ENCODE data around the gene DNAH9. TPM values are rescaled to one million over a fixed set of nuclear protein-coding genes. Genes with fewer than 3 reads are reported as not detected.

Gene DNAH9
- total RNA-seq, 2 experiments from 2014 or later: not detected

DNA sequence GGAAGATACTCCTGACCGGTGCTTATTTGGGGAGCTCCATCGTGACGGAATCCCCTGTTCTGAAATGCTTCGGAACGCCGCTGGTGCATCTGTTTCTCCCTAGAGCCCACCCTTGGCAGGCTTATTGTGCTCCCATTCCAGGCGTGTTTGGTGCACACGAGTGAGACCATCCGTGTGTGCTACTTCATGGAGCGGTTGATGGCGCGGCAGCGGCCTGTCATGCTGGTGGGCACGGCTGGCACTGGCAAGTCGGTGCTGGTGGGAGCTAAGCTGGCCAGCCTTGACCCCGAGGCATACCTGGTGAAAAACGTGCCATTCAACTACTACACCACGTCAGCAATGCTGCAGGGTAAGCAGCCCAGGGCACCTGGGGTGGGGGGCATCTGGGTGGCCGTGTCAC is 170.7 kb downstream of the DNAH9 start:
- Mint-ChIP-seq H3K27ac (no peak overlapping the region), H3K36me3 (ENCODE audit: low read depth) (no peaks in the 10 kb centered on the region), H3K9me3 (peaks cover 4% of the 10 kb centered on the region), H3K4me1 (no peaks in the 10 kb centered on the region), H3K27me3 (no peaks in the 10 kb centered on the region), H3K4me3 (no peak overlapping the region)
- ChIA-PET CTCF (no interaction called here), POLR2A (no interaction called here)
- no peak for DNase-seq

DNA sequence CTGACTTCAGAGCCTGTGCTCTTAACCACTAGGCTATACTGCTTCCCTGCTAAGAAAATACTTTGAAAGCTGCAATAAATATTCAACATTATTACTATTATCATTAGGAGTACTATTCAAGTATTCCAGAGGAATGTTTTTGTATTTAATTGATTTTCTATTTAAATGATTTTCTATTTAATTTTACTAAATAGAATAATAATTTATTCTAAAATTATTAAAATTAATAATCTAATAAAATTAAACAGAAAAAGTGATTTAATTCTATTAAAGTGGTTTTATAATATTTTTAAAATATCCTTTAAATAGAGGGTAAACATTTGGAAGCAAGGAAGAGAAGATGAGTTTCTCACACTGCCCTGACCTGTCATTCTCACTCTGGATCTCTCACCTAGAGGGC is 173.8 kb downstream of the DNAH9 start:
- Mint-ChIP-seq H3K9me3 (peaks cover 7% of the 10 kb centered on the region), H3K4me3 (no peak overlapping the region), H3K4me1 (no peaks in the 10 kb centered on the region), H3K27ac (no peak overlapping the region), H3K36me3 (ENCODE audit: low read depth) (no peaks in the 10 kb centered on the region), H3K27me3 (no peaks in the 10 kb centered on the region)
- CTCF ChIA-PET: no interaction called here
- no peak for DNase-seq
- POLR2A ChIA-PET: no interaction called here

- DNase-seq: no peak
- POLR2A ChIA-PET: no interaction called here
- Mint-ChIP-seq H3K27ac (no peak overlapping the region), H3K4me3 (no peak overlapping the region), H3K27me3 (no peaks in the 10 kb centered on the region), H3K9me3 (peaks cover 16% of the 10 kb centered on the region), H3K36me3 (ENCODE audit: low read depth) (no peaks in the 10 kb centered on the region), H3K4me1 (no peaks in the 10 kb centered on the region)
- CTCF ChIA-PET: no interaction called here
Measured at GRCh38 chr17:11779892-11780291, 181.6 kb downstream of the DNAH9 start.

GRCh38 chr17:11780621-11781020 is 182.4 kb downstream of the DNAH9 start:
- H3K4me1 Mint-ChIP-seq: no peaks in the 10 kb centered on the region
- H3K4me3 Mint-ChIP-seq: no peak overlapping the region
- no peak overlapping the region for H3K27ac Mint-ChIP-seq
- POLR2A ChIA-PET: no interaction called here
- peaks cover 18% of the 10 kb centered on the region for H3K9me3 Mint-ChIP-seq
- no peaks in the 10 kb centered on the region for H3K36me3 Mint-ChIP-seq (ENCODE audit: low read depth)
- no peak for DNase-seq
- no peaks in the 10 kb centered on the region for H3K27me3 Mint-ChIP-seq
- CTCF ChIA-PET: no interaction called here

GRCh38 chr17:11786711-11787438 is 188.6 kb downstream of the DNAH9 start:
- H3K4me3 Mint-ChIP-seq: no peak overlapping the region
- no peaks in the 10 kb centered on the region for H3K4me1 Mint-ChIP-seq
- H3K36me3 Mint-ChIP-seq (ENCODE audit: low read depth): no peaks in the 10 kb centered on the region
- CTCF ChIA-PET: no interaction called here
- DNase-seq: no peak
- no peak overlapping the region for H3K27ac Mint-ChIP-seq
- H3K27me3 Mint-ChIP-seq: no peaks in the 10 kb centered on the region
- H3K9me3 Mint-ChIP-seq: peaks cover 11% of the 10 kb centered on the region
- POLR2A ChIA-PET: no interaction called here

DNA sequence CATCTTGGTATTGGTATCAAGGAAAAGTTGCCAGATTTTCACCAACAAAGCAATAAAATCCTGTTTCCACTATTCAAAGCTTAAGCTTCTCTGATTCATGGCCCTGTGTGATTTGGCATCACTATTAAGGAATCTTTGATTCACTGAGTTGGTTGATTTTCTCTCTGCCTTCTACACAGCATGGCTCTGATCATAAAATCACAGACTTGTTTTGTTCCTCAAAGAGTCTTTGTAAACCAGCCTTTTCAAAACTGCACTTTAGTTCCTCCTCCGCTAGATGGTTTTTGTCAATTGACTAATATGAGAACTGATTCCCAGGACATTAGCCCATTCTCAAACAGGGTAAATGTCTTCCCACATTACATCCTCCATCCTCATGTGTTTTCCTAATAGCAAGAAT is 197.6 kb downstream of the DNAH9 start:
- POLR2A ChIA-PET: no interaction called here

GRCh38 chr17:11797803-11798202 is 199.5 kb downstream of the DNAH9 start:
- no peak for DNase-seq
- no peaks in the 10 kb centered on the region for H3K36me3 Mint-ChIP-seq (ENCODE audit: low read depth)
- no peak overlapping the region for H3K4me3 Mint-ChIP-seq
- H3K9me3 Mint-ChIP-seq: peaks cover 8% of the 10 kb centered on the region
- ChIA-PET POLR2A (no interaction called here), CTCF (no interaction called here)
- H3K27ac Mint-ChIP-seq: no peak overlapping the region
- H3K27me3 Mint-ChIP-seq: no peaks in the 10 kb centered on the region
- H3K4me1 Mint-ChIP-seq: no peaks in the 10 kb centered on the region

More for the DNA sequence above, 197.6 kb downstream of the DNAH9 start:
- no peaks in the 10 kb centered on the region for H3K27me3 Mint-ChIP-seq
- peaks cover 8% of the 10 kb centered on the region for H3K9me3 Mint-ChIP-seq
- no peak overlapping the region for H3K27ac Mint-ChIP-seq
- H3K4me1 Mint-ChIP-seq: no peaks in the 10 kb centered on the region
- no peak overlapping the region for H3K4me3 Mint-ChIP-seq
- no peak for DNase-seq
- CTCF ChIA-PET: no interaction called here
- H3K36me3 Mint-ChIP-seq (ENCODE audit: low read depth): no peaks in the 10 kb centered on the region

DNA sequence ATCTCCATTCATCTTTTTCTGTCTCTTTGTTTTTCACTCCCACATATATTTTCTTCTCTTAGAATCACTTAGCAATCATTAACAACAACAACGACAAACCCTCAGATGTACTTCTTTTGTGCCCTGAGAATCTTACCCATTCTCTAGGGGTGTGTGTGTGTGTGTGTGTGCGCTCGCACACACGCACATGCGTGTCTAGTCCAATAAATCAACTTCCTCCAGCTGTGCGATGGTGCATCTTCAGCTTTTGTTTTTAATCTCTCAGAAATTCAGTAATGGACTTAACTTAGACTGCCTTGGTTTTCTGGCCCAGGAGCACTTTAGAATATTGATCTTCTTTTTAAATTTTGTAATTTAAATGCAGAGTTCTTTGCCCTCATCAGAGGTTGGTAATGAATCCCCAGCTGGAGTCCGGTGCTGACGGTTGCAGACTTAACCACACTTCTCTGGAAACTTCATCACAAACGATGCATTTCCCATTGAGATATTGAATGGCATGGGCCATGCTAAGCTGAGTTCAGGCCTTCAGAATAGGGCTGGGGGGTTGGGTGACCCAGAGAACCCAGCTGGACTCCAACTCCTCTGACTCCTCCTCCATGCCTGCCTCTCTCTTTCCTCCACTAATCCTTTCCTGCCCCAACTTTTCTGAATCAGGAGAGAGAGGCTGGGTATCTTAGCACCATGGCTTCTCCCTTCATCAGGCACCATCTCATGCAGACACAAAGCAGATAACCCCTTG is 205.1 kb downstream of the DNAH9 start:
- DNase-seq: no peak
- Mint-ChIP-seq H3K4me1 (no peaks in the 10 kb centered on the region), H3K27me3 (no peaks in the 10 kb centered on the region), H3K27ac (no peak overlapping the region), H3K4me3 (no peak overlapping the region), H3K9me3 (peaks cover 5% of the 10 kb centered on the region), H3K36me3 (ENCODE audit: low read depth) (no peaks in the 10 kb centered on the region)
- CTCF ChIA-PET: interaction anchor here (0.6 kb wide), 1 partner anchor 1593 kb away, joined by 3 read pairs; no protein-coding TSS in a partner anchor
- POLR2A ChIA-PET: no interaction called here

GRCh38 chr17:11805138-11805537 is 206.9 kb downstream of the DNAH9 start:
- peaks cover 7% of the 10 kb centered on the region for H3K9me3 Mint-ChIP-seq

DNA sequence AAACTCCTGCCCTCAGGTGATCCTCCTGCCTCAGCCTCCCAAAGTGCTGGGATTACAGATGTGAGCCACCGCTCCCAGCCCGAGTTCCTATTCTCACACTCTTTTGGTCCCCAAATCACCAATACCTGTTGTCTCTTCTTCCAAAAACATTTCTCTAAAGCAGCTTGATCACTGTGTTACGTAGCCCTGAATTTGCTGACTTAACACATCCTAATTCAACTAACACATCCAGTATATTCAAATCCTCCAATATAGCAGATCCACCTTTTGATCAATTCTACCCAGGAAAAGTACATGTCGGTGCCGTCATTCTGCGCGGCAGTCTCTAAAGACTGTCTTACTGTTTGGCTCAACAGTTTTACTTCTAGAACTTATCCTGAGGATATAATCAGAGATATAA is 207.7 kb downstream of the DNAH9 start:
- H3K36me3 Mint-ChIP-seq (ENCODE audit: low read depth): no peaks in the 10 kb centered on the region
- no peaks in the 10 kb centered on the region for H3K27me3 Mint-ChIP-seq
- ChIA-PET POLR2A (no interaction called here), CTCF (no interaction called here)
- no peak for DNase-seq
- H3K9me3 Mint-ChIP-seq: peaks cover 7% of the 10 kb centered on the region
- H3K4me3 Mint-ChIP-seq: no peak overlapping the region
- no peak overlapping the region for H3K27ac Mint-ChIP-seq
- H3K4me1 Mint-ChIP-seq: no peaks in the 10 kb centered on the region

More at GRCh38 chr17:11805138-11805537, 206.9 kb downstream of the DNAH9 start:
- ChIA-PET POLR2A (no interaction called here), CTCF (no interaction called here)
- H3K4me3 Mint-ChIP-seq: no peak overlapping the region
- H3K27me3 Mint-ChIP-seq: no peaks in the 10 kb centered on the region
- H3K36me3 Mint-ChIP-seq (ENCODE audit: low read depth): no peaks in the 10 kb centered on the region
- no peak for DNase-seq
- H3K4me1 Mint-ChIP-seq: no peaks in the 10 kb centered on the region
- H3K27ac Mint-ChIP-seq: no peak overlapping the region

DNA sequence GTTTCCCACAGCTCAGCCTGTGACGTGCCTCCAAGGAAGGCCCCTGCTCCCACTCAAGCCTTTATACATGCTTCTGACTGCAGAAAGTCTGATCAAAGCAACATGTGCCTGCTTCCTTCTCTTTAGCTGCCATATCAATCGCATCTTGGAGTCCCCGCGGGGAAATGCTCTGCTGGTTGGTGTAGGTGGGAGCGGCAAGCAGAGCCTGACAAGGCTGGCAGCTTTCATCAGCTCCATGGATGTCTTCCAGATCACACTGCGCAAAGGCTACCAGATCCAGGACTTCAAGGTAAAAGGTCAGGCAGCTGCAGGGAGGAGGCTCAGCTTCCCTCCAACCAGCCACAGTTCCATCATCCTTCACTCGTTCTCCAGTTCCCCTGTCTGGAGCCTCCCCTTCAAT is 209.3 kb downstream of the DNAH9 start:
- no peaks in the 10 kb centered on the region for H3K4me1 Mint-ChIP-seq
- ChIA-PET CTCF (no interaction called here), POLR2A (no interaction called here)
- no peaks in the 10 kb centered on the region for H3K36me3 Mint-ChIP-seq (ENCODE audit: low read depth)
- no peak for DNase-seq
- H3K4me3 Mint-ChIP-seq: no peak overlapping the region
- H3K27ac Mint-ChIP-seq: no peak overlapping the region
- peaks cover 7% of the 10 kb centered on the region for H3K9me3 Mint-ChIP-seq
- H3K27me3 Mint-ChIP-seq: no peaks in the 10 kb centered on the region

GRCh38 chr17:11813278-11813677 is 215.0 kb downstream of the DNAH9 start:
- DNase-seq: no peak
- Mint-ChIP-seq H3K4me3 (no peak overlapping the region), H3K27me3 (no peaks in the 10 kb centered on the region), H3K27ac (no peak overlapping the region), H3K36me3 (ENCODE audit: low read depth) (no peaks in the 10 kb centered on the region), H3K9me3 (peaks cover 2% of the 10 kb centered on the region), H3K4me1 (no peaks in the 10 kb centered on the region)
- CTCF ChIA-PET: interaction anchor here (0.6 kb wide), 1 partner anchor 1695 kb away, joined by 4 read pairs; no protein-coding TSS in a partner anchor
- POLR2A ChIA-PET: no interaction called here

DNA sequence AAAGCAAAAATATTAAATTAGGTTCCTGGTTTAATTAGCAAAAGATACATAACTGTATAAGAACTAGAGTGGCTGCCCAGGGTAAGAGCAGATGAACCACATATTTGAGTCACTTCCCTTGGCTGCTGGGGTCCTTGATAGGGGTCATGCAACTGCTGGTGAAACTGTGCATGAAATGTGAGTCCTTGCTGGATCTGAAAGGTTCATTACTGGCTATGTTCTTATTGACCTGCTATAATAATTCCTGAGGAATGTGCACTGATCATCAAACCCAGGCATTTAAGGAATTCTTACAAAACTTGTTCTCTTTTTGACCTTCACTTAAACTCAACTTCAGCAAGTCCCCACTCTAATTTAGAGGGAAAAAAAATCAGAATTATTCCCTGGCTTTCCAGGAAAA is 215.6 kb downstream of the DNAH9 start:
- Mint-ChIP-seq H3K27ac (no peak overlapping the region), H3K36me3 (ENCODE audit: low read depth) (no peaks in the 10 kb centered on the region), H3K4me1 (no peaks in the 10 kb centered on the region), H3K9me3 (peaks cover under 1% of the 10 kb centered on the region), H3K27me3 (no peaks in the 10 kb centered on the region), H3K4me3 (no peak overlapping the region)
- CTCF ChIA-PET: no interaction called here
- DNase-seq: no peak
- POLR2A ChIA-PET: no interaction called here

DNA sequence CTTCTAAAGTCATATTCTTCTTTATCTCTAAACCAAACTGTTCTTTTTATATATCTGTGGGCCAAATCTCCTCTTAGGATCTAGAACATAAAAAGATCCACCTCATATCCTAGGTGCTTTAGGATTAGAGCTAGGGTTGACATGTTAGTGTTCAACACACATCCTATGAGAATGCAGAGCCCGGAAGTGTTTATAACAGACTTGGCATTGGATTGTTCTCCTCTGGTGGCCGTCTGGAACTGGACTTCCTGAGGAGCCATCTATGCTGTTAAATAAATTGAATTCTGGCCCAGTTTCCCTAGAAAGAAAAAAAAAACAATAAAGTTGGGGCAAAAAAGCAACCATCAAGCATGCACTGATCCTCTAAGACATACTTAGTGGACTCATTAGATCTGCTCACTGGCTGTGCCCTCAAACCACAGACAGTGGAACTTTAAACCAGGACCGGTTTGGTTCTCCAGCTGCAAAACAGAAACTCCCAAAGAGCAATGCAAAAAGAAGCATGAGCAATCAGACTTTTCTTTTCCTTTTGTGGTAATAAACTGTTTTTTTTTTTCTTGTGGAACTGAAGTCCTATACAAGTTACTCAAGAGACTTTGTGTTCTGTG is 216.5 kb downstream of the DNAH9 start:
- Mint-ChIP-seq H3K9me3 (no peaks in the 10 kb centered on the region), H3K36me3 (ENCODE audit: low read depth) (no peaks in the 10 kb centered on the region), H3K27ac (no peak overlapping the region), H3K27me3 (no peaks in the 10 kb centered on the region), H3K4me3 (no peak overlapping the region), H3K4me1 (no peaks in the 10 kb centered on the region)
- ChIA-PET CTCF (no interaction called here), POLR2A (no interaction called here)
- no peak for DNase-seq
